AG10803 (cell line): Measurements from ENCODE around the gene ROR2.

ENCODE experiments used
- DNase-seq: peaks from one replicate; pipeline ENCODE4 v3.0.0; 2010; ENCODE audit warnings: low read depth
- H3K4me3 ChIP-seq: 2 replicates; pipeline ENCODE4 v1.5.1; 2011; ENCODE audit warnings: mild to moderate bottlenecking, low read length, control low read depth
- TF ChIP-seq, protein P1 (sequence below): conservative IDR thresholded peaks from 2 replicates; pipeline ENCODE4 v1.5.1; 2011; ENCODE audit warnings: mild to moderate bottlenecking, low read length, control low read depth, inconsistent platforms

The ROR2 gene

DNA sequence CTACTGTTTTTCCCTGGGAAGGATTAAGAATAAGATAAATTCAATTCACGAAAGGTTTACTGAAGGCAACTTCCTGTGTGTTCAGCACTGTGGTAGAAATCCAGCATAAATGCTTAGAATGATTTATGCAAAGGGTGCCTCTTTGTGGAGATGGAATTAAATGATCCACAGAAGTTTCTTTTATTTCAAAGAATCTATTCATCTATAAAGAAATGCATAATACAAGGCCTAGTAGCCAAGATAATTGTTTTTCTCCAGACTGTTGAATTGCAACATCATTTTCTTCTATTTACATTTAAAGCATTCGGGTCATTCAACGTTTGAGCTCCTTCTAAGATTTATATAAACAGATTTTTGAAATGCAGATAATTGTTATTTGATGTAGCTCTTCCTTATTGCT, 387.6 kb downstream of the ROR2 start:
- TF ChIP-seq, protein P1, sequence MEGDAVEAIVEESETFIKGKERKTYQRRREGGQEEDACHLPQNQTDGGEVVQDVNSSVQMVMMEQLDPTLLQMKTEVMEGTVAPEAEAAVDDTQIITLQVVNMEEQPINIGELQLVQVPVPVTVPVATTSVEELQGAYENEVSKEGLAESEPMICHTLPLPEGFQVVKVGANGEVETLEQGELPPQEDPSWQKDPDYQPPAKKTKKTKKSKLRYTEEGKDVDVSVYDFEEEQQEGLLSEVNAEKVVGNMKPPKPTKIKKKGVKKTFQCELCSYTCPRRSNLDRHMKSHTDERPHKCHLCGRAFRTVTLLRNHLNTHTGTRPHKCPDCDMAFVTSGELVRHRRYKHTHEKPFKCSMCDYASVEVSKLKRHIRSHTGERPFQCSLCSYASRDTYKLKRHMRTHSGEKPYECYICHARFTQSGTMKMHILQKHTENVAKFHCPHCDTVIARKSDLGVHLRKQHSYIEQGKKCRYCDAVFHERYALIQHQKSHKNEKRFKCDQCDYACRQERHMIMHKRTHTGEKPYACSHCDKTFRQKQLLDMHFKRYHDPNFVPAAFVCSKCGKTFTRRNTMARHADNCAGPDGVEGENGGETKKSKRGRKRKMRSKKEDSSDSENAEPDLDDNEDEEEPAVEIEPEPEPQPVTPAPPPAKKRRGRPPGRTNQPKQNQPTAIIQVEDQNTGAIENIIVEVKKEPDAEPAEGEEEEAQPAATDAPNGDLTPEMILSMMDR: no peak
- DNase-seq: no peak
- no peak overlapping the region for H3K4me3 ChIP-seq

DNA sequence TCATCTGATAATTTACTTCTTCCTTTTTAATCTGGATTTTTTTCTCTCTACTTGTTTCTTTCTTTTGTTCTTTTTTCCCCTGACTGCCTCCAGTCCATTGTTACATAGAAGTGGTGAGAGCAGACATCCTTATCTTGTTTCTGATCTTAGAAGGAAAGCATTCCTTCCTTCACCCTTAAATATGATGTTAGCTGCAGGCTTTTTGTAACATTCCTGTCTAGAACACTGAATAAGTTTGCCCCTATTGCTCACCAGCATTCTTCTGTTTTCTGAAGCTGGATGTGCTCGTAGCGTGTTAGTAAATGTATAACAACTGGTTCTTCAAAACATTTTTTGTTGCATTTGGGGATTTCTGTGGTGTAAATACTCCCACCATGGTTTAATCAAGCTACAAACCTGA, 389.7 kb downstream of the ROR2 start:
- TF ChIP-seq, protein P1: no peak
- no peak overlapping the region for H3K4me3 ChIP-seq
- DNase-seq: peak; percentile 58

DNA sequence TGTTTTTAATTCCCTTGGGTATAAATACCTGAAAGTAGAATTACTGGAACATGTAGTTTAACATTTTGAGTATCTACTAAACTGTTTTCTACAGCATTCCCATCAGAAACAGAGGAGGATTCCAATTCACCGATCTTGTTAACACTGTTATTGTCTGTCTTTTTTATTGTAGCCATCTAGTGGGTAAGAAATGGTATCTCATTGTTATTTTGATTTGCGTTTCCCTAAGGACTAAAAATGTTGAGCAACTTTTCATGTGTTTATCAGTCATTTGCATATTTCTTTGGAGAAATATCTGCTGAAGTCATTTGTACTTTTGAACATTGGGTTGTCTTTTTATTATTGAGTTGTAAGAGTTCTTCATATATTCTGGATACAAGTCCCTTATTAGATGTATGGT, 391.1 kb downstream of the ROR2 start:
- H3K4me3 ChIP-seq: no peak overlapping the region
- DNase-seq: peak; percentile 55
- TF ChIP-seq, protein P1: peak; percentile 47

DNA sequence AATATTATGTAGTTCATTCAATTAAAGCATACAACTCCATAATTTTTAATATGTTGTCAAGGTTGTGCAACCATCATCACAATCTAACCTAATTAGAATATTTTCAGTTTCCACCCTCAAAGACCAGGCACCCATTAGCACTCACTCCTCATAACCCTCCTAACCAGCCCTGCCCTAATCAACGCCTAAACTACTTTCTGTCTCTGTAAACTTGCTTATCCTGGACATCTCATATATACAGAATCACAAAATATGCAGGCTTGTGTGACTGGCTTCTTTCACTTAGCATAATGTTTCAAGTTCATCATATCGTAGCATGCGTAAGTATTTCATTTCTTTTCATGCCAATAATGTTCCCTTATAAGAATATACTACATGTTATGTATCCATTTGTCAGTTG, 391.6 kb downstream of the ROR2 start:
- no peak for DNase-seq
- TF ChIP-seq, protein P1: no peak
- no peak overlapping the region for H3K4me3 ChIP-seq

DNA sequence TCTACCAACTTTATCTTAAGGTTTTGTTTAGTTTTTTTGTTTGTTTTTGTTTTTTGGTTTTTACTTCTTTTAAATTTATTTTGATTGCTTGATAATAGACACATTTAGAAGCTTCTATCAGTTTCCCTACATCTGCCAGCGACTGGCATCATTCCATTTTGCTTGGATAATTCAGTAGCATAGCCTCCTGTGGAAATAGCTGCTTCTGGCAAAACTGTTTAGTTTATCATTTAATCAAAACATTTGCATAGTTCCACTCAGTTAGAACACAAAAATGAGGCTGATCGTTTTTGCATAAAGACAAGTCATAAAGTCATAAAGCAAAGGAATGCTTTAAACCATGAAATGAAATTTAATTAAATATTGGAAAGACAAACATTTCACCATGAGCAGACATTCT, 392.7 kb downstream of the ROR2 start:
- DNase-seq: no peak
- H3K4me3 ChIP-seq: no peak overlapping the region
- TF ChIP-seq, protein P1: no peak

DNA sequence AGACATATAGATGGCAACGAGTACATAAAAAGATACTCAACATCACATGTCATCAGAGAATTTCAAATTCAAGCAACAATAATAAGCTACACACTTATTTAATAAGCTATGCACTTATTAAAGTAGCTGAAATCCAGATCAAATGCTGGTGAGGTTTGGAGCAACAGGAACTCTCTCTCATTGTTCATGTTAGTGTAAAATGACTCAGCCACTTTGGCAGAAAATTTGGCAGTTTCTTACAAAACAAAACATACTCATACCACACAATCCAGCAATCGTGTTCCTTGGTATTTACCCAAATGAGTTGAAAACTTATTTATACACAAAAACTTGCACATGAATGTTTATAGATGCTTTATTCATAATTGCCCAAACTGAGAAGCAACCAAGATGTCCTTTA, 394.9 kb downstream of the ROR2 start:
- no peak overlapping the region for H3K4me3 ChIP-seq
- DNase-seq: peak; percentile 55
- TF ChIP-seq, protein P1: no peak

DNA sequence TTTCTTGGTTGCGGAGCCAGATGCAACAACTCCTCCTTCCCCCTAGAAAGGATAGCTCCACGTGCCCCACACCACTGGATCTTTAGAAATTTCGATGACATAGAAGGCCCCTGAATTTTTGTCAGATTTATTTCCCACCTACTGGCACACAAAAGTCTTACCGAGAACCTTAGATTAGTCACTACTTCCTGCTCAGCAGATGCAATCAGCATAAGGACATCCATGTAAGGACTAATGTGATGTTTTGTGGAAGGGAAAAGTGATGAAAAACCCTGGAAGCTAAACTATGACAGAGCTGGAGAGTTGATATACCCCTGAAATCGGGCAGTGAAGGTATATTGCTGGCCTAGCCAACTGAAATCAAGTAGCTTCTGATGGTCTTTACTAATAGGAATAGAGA, 400.9 kb downstream of the ROR2 start:
- TF ChIP-seq, protein P1: no peak
- no peak overlapping the region for H3K4me3 ChIP-seq
- no peak for DNase-seq
